Activated T-helper 9 cell treated with anti-CD3 and anti-CD28 coated beads, Interleukin-2, amount 50 U/mL, for 16 hours (primary cell): ENCODE results near the gene RAI1.
A peak's percentile ranks its signal among the peaks of the same experiment; 100 is the strongest.

Experiments
- DNase-seq: peaks from one replicate; pipeline ENCODE4 v3.0.0-alpha.2; 2020; ENCODE audit warnings: low read depth

RAI1 gene

DNA sequence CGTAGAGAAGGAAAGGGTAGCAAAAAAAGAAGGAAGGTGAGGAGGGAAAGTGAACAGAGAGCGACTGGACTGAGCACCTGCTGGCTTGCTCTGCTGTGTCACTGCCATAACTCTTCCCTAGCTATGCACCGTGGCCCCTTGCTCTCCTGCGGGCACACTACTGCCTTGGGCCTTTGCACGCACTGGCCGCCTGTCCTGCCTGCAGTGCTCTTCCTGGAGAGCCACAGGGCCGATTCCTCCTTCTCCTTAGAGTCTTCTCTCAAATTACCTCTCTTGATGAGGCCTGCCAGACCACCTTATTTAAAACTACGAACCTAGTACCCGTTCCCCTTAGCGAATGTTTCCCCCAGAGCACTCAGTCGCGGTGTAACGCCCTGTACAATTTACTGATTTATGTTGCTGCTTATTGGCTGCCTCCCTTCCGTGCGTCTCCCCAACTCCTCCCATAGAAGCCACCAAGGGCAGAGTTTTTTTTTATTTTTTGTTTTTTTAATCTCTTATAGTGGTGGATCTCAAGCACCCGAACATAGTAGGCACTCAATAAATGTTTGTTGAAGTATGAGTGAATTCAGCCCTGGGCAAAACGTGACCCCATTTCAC, 70.3 kb downstream of the RAI1 start:
- DNase-seq: no peak

DNA sequence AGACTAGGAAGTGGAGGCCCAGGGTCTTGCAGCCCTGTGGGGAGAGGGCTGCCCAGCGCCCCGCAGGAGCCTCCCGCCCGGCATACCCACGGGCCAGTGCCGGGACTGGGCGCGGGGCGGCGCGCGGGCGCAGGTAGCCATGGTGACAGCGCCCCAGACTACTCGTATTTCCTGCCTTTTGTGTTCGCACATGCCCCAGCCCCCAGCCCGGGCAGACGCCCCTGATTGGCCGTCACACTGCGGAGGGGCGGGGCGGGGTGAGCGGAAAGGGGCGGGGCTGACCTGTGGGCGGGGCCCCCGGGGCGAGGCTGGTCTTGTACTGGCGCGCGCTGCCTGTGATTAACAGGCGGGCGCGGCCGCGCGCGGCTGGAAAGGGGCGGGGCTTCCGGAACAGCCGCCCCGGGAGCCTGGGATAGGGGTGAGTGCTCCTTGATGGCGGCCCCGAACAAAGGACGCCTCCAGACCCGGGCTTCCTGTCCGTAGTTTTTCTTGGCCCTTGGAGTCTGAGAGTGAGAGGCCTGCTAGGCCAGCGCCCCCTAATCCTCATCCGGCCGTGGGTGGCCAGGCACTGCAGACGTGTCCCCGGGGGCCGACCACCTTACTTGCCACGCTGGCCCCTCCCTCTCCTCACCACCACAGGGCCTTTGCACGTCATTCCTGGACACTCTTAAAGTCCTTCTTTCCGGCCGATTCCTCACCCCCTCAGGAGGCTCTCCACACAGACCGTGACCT, 71.0 kb downstream of the RAI1 start:
- DNase-seq: peak; percentile 97

DNA sequence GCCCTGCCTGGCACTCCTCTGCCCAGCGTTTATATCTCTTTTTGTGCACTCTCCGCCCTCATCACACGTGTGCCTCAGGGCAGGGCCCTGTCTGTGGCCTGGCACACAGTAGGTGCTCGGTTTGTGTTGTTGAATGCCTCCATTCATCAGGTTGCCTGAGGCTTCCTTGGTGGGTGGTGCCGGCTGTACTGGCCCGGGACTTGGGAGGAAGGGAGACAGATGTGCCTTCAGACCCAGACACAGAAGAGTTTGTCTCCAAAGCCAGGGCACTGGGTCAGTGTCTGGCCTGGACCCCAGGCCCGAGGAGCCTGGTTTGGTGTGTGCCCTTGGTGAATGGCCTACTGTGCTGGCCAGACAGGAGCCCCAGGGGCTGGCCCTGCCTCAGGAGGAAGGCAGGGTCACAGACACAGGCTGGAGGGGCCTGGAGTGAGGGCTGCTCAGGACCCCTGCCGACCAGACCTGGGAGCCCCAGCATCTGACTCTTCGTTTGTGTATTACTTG, 71.6 kb downstream of the RAI1 start:
- DNase-seq: no peak

DNA sequence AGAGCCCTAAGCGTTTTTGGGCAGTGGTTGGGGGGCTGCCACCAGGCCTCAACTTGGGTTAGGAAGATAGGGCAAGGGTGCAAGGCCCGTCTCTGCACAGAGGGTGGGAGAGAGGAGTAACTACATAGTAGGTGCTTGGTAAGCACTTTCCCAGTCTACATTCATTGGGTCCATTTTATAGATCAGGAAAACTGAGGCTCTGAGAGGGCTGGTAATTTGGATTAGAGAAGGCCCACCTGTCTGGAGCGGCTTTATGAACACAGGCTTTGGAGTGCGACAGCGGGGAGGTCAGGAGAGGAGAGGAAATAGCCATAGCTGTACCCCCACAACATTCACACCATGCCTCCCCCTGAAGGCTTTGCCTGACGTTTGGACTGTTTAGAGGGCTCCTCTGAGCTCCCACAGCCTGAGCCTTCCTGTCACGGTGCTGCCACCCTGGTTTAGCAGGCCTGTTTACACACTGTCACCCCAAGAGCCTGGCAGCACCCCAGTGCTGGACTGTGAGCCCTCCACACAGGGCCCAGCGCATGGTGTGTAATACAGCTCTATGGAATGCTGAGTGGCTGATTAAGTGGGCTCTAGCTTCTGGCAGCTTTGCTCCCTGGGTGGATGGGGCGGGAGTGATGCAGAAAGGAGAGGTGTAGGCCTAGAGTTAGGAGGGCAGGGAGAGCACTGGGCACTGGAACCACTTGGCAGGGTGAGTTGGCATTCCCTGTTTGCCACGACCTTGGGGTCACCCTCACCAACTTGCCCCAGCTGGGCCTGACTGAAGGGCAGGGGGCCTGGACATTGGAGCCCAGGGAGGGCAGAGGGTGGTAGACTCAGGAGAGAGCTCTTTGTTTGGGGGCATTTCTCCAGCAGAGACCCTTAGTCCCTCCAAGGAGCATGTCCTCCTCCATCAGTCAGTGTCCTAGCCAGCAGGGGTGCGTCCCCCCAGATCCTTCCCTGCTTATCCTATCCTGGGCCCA, 73.7 kb downstream of the RAI1 start:
- DNase-seq: no peak

DNA sequence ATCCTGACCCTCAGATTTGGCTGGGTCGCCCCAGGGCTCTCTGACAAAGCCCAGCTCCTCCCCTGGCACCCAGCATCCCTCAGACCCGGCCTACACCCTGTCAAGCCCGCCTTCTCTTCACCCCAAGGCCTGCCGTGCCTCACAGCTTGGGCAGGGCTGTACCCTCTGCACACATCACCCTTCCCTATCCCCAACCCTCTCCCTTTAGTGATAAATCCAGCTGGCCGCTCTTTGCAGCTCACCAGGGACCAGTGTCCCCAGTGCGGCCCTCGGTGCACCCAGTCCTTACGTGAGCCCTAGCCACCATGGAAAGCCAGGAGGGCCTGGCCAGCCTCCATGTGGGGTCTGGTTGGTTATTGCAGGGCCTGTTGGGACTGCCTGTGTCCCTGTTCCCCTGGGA, 74.5 kb downstream of the RAI1 start:
- DNase-seq: no peak

DNA sequence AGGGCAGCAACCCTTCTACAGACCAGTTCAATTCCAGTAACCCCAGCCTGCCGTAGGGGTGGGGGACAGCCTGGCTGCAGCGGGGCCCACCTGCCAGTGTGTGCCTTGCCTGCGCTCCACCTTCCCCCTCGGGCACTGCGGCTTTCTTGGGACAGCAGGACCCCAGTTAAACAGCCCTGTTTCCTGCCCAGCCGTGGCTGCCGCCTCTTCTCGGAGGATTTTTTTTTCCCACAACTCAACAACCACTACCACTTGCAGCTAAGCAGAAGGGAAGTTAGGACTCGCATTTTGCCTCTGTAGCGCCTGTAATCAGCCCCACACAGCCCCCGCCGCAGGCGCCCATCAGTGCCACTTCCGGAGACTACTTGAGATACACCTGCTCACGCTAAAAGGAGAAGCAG, 76.1 kb downstream of the RAI1 start:
- no peak for DNase-seq

DNA sequence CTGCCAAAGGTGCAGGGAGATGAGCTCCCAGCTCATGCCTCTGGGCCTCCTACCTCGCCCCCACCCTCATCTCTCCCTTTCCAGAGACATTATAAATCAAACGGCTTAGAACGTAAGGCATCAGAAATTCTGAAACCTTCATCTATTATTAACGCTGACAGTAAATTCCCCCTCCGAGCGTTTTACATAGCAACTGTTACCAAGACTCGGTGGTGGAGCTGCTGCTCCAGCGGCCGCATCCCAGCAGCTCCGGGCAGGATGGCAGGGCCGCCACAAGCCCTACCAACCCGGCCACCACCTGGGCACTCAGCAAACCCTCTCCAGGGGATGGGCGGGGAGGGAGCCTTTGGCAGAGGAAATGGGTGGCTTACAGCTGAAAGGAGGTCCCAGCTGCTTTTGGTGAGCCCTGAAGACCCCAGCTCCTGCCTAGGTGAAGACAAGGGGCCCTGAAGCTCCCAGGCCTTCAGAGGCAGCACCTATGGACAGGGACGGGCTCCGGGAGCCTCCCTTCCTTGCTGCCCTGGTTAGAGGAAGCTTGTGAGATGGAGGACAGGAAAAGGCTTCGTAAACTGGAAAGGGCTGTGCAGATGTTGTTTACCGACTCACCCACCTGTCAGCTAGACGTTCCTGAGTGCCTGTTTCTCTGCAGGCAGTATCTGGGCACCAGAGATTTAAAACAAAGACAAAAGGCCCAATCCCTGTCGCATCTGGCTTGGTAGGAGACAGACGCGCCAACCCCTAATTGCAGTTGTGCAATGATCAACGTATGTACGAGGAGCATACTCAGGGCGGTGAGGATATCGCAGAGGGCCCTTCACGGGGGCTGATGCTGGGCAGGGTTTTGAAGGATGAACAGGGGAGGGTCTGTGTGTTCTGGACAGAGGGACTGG, 76.9 kb downstream of the RAI1 start:
- DNase-seq: no peak

DNA sequence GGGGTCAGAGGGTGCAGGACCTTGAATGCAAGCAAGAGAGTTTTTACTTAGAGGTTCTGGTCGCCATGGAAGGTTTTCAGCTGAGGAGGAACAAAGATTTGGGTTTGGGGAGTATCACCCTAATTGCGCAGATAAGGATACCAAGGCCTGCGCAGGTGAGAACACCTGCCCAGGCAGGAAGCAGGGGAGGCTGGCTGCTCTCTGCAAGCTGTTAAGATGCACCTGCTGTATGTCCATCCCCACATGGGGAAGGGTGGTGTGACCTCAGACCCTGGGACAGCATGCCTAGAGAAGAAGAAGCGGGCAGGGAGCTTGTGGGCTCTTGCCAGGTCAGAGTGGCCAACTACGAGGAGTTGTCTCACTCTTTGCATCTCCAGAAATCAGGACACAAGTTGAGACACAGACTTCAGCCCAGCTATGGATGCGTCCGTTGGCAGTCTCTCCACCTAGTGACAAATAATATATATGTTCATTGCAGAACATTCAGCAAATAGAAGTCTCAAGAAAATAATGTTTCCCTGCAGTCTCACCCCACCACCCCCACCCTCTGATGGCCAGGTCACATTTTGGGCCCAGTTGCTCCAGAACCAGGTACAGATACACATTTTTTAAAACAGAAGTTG, 77.8 kb downstream of the RAI1 start:
- DNase-seq: no peak

DNA sequence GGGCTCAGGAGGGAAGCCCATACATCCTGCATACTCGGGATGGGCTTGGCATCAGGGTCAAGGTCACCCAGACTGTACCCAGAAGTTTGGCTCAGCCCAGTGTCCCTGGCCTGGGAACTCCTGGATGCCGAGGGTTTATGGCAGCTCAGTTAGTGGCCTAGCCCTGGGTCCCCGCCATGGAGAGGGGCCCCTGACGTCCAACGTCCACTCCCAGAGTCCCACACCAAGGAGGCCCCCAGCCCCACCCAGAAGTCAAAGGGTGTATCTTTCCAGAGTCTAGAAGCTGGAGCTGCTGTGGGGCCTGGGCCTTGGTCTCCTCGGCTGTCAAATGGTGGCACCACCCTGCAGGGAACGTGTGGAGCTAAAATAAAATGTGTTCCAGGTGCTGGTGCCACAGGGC, 79.1 kb downstream of the RAI1 start:
- DNase-seq: no peak

DNA sequence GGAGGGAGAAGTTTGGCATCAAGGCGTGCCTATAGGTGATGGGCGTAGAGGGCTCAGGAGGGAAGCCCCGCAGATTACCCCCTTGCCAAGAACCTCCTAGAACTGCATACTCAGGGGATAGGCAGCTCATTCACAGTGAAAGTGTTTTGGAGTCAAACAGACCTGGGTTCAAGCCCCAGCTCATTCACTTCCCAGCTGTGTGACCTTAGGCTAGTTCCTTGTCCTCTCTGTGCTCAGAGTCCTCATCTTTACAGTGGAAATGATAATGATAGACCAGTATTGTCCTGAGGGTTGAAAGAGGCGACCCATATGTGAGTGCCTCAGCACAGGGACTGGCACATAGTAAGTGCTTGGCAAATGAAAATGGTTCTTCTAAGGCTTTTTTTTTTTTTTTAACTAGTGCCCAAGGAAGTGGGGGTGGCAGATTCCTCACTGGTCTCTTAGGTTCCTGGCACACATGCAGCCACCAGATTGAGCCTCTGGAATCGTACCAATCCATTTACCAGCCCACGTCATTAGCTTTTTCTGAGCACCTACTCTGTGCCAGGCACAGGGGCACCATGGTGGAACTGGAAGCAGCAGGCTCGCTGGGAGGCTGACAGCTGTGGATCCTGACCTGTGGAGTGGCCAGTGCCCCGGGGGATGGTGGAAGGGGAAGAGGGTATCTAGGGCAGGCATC, 79.8 kb downstream of the RAI1 start:
- DNase-seq: no peak

DNA sequence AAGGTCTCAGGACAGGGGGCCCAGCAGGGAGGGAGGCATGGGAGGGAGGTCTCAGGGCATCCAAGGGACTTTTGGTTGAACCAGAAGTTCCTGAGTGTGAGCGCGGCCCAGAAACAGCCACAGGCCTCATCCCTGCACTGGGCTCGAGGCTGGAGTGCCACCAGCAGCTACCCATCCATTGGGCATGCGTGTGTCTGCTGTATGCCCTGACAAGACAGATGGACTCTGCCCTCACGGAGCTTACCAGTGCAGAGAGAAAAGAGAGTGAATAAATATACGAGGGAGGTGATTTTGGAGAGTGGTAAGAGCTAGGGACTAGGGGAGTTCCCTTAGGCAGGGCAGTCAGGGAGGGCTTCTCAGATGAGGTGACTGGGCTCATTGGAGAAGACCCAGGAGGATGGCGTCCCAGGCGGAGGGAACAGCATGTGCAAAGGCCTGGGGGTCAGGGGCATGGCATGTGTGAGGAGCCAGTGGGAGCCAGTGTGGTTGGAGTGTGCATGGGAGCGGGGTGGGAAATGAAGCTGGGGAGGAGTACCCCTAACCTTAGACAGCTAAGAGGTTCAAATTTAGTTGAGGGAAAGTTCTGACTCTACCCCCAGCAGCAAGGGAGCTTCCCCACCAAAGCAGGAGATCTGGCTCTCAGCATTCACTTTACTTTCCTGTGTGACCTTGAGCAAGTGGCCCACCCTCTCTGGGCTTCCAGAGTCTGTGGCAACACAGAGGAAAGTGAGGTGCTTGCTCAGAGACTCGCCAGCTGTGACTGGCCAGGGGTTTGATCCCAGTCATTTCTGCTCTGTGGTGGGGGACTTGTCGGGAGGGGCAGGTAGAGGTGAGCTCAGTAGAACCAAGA, 80.9 kb downstream of the RAI1 start:
- DNase-seq: no peak

DNA sequence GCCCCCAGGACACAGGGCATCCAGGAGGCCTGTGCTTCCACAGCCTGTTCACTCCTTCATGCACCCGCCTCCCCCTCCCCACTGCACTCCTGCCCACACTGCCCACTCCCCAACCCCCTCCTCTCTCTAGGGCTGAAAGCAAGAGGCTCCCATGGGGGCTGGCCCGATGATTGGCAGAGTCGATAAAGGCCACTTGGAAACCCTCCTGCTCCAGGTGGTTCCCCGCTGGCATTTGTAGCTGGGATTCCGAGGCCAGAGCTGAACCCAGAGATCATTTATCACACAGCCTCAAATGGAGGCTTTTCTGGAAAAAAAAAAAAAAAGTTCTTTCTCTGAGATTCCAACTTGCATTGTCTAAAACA, 81.5 kb downstream of the RAI1 start:
- no peak for DNase-seq

DNA sequence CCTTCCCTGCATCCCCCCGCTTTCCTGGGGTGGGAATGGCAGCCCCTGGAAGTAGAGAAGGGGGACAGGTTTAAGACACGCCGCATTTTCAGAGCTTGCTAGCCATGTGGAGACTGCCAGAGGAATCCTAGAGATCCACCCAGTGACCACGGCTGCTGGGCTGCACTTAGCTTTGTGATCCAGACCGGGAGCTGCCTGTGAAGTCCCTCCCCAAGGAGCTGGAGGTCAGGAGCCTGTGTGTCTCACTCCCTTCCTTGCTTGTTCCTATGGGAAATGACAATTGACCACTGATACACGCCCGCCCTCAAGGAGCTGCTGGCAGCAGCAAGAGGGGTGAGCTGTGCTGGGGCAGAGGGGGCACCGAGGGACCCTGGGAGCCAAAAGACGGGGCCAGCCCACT, 81.9 kb downstream of the RAI1 start:
- no peak for DNase-seq

DNA sequence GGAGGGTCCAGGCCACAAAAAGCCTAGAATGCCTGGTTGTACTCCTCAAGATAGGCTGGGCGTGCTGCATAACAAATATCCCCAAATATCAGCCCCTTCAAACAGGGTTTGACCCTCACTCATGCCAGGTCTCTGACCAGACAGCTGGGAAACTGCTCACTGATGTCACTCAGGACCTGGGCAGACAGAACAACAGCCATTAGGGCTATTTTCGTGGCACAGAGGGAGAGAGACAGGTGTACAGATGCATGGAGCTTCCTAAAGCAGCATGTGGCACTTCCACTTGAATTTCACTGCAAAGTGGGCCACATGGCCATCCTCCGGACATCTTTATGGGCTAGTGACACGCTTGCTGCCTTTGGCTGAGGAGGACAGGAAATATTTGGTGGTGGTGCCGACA, 82.5 kb downstream of the RAI1 start:
- DNase-seq: no peak

DNA sequence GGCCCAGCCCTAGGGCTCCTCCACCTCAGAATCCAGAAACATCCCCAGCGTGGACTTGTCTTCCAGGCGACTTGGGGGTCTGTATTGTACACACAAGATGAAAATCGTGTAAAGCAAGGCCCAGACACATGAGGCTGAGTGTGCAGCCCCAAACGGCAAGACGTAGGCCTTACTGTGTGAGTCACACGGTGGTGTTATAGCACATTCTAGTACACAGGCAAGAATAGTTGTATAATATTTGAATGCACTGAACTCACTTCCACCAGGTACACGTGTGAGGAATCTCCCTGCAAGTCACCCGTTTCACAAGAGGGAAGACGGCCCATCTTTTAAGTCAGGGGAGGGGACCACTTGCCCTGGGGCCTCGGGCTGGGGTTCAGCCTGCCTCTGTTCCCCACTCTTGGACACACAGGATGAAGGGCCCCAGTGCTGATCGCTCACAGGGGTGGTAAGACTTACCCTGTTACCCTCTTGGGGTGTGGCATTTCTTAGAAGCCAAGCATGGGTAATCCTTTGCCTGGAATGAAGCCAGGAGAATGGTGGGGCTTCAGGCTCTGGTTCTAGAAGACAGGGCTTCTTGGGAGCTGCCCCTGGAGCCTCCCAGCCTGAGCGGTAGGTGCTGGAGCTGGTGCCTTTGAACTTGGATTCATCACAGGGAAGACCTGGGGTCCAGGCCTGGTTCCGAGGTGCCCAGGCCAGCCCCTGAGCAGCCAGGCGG, 84.3 kb downstream of the RAI1 start:
- DNase-seq: no peak

DNA sequence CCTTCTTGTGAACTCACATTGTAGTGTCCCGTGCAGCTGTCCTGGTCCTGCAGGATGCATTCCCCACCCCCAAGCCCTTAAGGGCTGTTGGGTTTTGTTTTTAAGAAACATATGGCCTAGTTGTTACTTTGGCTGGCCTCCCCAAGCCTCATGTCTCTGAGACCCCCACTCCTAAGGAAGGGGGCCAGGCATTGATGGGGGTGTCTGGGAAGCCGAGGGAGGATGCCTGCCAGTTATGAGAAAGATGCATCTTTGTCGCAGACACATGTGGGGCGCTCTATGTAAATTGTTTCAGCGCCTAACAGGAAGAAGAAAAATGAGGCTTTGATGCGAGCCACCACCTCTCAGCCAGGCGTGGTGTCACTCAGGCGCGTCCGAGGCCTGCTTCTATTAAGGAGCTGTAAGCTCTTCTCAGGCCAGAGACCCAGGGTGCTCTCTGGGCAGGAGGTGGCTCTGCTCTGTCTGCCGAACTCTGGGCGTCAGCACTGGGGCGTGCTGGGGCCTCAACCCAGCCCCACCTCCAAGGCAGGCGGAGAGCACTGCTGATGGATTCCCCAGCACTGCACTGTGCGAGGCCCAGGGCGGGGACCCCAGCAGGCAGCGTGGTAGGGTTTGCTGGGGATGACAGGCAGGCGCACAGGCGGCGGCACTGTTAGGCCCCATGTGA, 85.0 kb downstream of the RAI1 start:
- DNase-seq: no peak

DNA sequence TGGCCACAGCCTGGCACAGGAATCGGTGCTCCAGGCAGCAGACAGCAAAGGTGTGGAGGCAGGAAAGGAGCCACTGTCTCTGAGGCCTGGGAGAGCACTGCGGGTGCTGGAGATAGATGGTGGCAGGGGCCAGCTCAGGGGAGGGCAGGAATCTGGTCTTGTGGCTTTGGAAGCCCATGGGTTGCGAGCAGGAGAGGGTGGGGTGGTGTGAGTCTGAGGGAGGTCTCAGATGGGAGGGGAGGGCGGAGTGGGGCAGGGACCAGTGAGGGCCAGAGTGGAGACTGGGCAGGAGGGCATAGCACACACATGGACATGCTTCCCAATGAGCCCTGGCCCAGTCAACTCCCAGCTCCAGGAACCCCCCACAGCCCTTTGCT, 85.5 kb downstream of the RAI1 start:
- DNase-seq: no peak

DNA sequence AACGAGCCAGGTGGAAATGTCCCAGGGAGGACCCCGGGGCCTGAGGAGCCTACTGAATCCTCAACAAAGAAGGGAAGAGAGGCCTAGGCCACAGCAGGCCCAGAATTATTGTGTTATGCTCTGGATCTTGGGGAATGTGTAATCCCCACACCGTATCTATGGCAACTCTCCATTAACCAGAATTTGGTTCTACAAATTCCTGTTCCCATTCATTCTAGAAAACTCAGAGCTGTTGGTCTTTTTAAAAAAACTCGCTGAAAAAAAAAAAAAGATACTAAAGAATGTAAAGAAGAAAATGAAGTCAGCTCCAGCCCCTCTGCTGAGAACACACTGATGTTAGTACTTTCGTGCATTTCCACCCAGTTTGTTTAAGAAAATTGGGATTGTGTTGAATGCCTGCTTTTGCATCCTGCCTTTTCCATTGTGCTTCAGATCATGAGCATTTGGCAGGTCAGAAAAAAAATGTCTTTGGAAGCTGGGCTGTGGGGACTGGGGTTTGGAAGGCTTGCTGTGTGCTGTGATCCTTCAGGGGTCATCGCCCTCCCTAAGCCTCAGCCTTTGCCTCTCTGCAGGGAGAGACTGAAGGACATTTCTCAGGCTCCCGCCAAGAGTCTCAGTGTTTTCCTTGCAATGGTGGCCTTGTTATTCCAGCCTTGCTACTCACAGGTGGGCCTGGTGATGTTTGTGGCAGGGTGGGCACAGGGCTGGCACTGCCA, 86.1 kb downstream of the RAI1 start:
- no peak for DNase-seq
